Calu3 (cell line): ENCODE data around the gene LRRTM4. TPM values are rescaled to one million over a fixed set of nuclear protein-coding genes. Genes with fewer than 3 reads are reported as not detected.

Experiments used
- BruUV-seq: library from RNA; stranded (reverse); fragments of 400-500 nt; replicated peaks from 2 replicates; lab custom pipeline; 2021; lab: Mats Ljungman, UMichigan
- CTCF ChIA-PET: fragments of 300-600 bp; sonication (Branson Sonifier 250); formaldehyde crosslinking; loops from one replicate; lab custom pipeline; 2022; ENCODE audit warnings: antibody characterized with exemption; lab: Charles Lee
- DNase-seq: peaks from one replicate; pipeline ENCODE4 v3.0.0; 2022
- H3K27ac Mint-ChIP-seq: one replicate; pipeline ENCODE4 v1.8.0; 2022; ENCODE audit warnings: mixed read lengths; ENCODE audit not compliant: unreplicated experiment
- H3K27me3 Mint-ChIP-seq: one replicate; pipeline ENCODE4 v1.8.0; 2022; ENCODE audit warnings: mixed read lengths; ENCODE audit not compliant: unreplicated experiment
- H3K36me3 Mint-ChIP-seq: one replicate; pipeline ENCODE4 v1.8.0; 2022; ENCODE audit warnings: mild to moderate bottlenecking, moderate library complexity, mixed read lengths; ENCODE audit not compliant: insufficient read depth, unreplicated experiment
- H3K4me1 Mint-ChIP-seq: one replicate; pipeline ENCODE4 v1.8.0; 2022; ENCODE audit warnings: mild to moderate bottlenecking, low read depth, mixed read lengths; ENCODE audit not compliant: unreplicated experiment
- H3K4me3 Mint-ChIP-seq: one replicate; pipeline ENCODE4 v1.8.0; 2022; ENCODE audit warnings: mild to moderate bottlenecking, low read depth, moderate library complexity, mixed read lengths; ENCODE audit not compliant: unreplicated experiment
- H3K9me3 Mint-ChIP-seq: one replicate; pipeline ENCODE4 v1.8.0; 2022; ENCODE audit warnings: low read depth, mixed read lengths; ENCODE audit not compliant: unreplicated experiment
- intact Hi-C: fragments of 100-400 bp; cut with micrococcal nuclease; formaldehyde crosslinking; loops from one replicate; pipeline ENCODE4 v1.10.0; 2022; ENCODE audit not compliant: unreplicated experiment
- total RNA-seq: library from RNA; stranded (reverse); gene quantifications from 2 replicates; pipeline ENCODE4 v1.2.3, GENCODE V29; 2022
- TF ChIP-seq, protein P1 (sequence below): fragments of 200-600 bp; IDR thresholded peaks from one replicate; pipeline ENCODE4 v1.8.0; 2022; ENCODE audit warnings: antibody characterized with exemption; ENCODE audit not compliant: unreplicated experiment

The LRRTM4 gene
- total RNA-seq, 1 experiment from 2014 or later = not detected

DNA sequence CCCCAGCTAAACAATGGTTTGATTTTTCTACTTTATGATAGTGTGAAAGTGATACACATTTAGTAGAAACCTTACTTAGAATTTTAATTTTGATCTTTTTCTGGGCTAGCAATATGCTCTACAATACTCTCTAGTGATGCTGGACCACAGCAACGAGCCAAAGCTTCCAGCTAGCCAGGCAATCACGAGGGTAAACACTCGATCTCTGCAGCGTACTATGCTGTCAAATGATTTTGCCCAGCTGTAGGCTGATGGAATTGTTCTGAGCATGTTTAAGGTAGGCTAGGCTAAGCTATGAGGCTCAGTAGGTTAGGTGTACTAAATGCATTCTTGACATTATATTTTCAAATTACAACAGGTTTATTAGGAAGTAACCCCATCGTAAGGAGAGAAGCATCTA, 207.5 kb downstream of the LRRTM4 start:
- H3K36me3 Mint-ChIP-seq = no peaks in the 10 kb centered on the region
- CTCF ChIA-PET = no interaction called here
- H3K9me3 Mint-ChIP-seq = peaks cover 7% of the 10 kb centered on the region
- no peak overlapping the region for H3K4me3 Mint-ChIP-seq
- TF ChIP-seq, protein P1, sequence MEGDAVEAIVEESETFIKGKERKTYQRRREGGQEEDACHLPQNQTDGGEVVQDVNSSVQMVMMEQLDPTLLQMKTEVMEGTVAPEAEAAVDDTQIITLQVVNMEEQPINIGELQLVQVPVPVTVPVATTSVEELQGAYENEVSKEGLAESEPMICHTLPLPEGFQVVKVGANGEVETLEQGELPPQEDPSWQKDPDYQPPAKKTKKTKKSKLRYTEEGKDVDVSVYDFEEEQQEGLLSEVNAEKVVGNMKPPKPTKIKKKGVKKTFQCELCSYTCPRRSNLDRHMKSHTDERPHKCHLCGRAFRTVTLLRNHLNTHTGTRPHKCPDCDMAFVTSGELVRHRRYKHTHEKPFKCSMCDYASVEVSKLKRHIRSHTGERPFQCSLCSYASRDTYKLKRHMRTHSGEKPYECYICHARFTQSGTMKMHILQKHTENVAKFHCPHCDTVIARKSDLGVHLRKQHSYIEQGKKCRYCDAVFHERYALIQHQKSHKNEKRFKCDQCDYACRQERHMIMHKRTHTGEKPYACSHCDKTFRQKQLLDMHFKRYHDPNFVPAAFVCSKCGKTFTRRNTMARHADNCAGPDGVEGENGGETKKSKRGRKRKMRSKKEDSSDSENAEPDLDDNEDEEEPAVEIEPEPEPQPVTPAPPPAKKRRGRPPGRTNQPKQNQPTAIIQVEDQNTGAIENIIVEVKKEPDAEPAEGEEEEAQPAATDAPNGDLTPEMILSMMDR = no peak
- intact Hi-C loops = no loop called here
- H3K27ac Mint-ChIP-seq = no peak overlapping the region
- H3K27me3 Mint-ChIP-seq = no peaks in the 10 kb centered on the region
- BruUV-seq = no TSS peak
- no peaks in the 10 kb centered on the region for H3K4me1 Mint-ChIP-seq
- DNase-seq = no peak

DNA sequence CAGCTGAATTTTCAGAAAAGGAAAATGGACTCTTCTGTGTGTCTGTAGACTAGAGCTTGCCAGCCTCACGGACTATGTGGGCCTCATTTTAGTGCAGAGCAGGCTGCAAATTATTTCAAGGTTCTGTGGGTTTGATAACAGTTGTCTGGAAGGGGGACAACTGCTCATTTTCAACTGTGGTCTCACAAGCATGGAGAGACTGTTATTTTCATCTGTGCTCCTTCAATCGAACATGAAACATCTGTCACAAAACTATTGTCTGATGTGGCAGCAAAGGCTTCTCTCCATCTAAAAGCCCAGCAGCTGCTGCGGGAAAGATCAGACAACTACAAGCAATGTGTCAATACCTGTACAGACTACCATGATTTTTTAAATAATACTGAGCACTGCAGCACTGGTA, 211.8 kb downstream of the LRRTM4 start:
- Mint-ChIP-seq H3K4me1 (no peaks in the 10 kb centered on the region), H3K27ac (no peak overlapping the region), H3K36me3 (no peaks in the 10 kb centered on the region), H3K4me3 (no peak overlapping the region), H3K27me3 (no peaks in the 10 kb centered on the region), H3K9me3 (peaks cover 11% of the 10 kb centered on the region)
- intact Hi-C loops = no loop called here
- TF ChIP-seq, protein P1 = no peak
- no TSS peak for BruUV-seq
- DNase-seq = no peak
- CTCF ChIA-PET = no interaction called here

DNA sequence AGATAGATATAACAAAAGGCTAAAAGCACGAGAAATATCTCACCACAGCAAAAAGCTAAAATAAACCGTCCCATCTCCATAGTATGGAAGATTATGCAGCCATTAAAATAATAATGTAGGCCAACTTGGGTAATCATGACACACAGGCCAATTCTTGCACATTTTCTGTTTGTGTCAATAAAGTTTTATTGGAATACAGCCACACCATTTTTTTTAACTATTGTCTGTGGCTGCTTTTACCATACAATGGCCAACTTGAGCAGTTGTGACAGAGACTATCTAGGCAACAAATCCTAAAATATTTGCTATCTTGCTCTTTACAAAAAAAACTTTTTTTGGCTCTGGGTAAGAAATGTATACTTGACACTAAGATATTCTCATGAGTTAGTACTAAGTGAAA, 212.5 kb downstream of the LRRTM4 start:
- DNase-seq = no peak
- CTCF ChIA-PET = no interaction called here
- Mint-ChIP-seq H3K27me3 (no peaks in the 10 kb centered on the region), H3K4me1 (no peaks in the 10 kb centered on the region), H3K36me3 (no peaks in the 10 kb centered on the region), H3K4me3 (no peak overlapping the region), H3K9me3 (peaks cover 11% of the 10 kb centered on the region), H3K27ac (no peak overlapping the region)
- BruUV-seq = no TSS peak
- intact Hi-C loops = no loop called here
- TF ChIP-seq, protein P1 = no peak

DNA sequence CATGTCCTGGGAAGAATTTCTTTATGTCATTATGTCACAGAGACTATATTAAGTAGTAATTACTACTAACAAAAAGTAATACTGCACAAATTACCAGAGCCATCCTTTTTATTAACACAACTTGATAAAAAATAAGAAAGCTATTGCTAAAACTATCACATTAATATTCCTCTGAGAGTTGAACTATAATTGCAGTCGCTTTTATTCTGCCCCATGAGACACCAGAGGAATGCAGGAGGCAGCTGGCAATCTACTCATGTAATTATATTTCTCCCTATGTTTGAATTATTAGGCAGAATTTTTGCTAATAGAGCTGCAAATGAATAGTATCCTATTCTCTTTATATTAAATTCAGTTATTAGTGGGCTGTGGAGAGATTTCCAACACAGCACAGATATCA, 220.7 kb downstream of the LRRTM4 start:
- H3K36me3 Mint-ChIP-seq = no peaks in the 10 kb centered on the region
- H3K27ac Mint-ChIP-seq = no peak overlapping the region
- BruUV-seq = no TSS peak
- no peaks in the 10 kb centered on the region for H3K4me1 Mint-ChIP-seq
- TF ChIP-seq, protein P1 = no peak
- no peaks in the 10 kb centered on the region for H3K27me3 Mint-ChIP-seq
- peaks cover 1% of the 10 kb centered on the region for H3K9me3 Mint-ChIP-seq
- DNase-seq = no peak
- intact Hi-C loops = no loop called here
- CTCF ChIA-PET = no interaction called here
- no peak overlapping the region for H3K4me3 Mint-ChIP-seq
